Cerebellar cortex (tissue), 1 donor: ENCODE data around the gene FHIT.

Experiments used
- DNase-seq: peaks from one replicate; pipeline ENCODE4 v3.0.0-alpha.2; 2015; ENCODE audit warnings: low spot score

Gene FHIT

DNA sequence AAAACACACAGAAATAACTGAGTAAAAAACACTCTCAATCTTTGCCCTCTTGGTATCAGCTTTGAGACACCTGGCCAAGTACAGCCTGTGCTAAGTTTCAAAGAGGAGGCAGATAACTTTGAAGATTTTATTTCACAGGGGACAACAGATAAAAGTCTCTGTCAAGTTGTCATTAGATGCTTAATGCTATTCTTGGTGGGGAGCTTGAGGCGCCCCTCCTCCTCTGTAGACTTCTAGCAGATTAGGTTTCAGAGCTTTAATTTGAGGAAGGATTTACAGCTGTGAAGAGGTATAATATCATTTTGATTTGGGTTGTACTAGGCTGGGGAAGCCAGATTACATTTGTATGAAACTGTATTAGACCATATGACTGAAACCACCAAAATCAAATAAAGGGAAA, 620.3 kb downstream of the FHIT start:
- no peak for DNase-seq

GRCh38 chr3:60629816-60630215, 621.4 kb downstream of the FHIT start:
- DNase-seq, result no peak

DNA sequence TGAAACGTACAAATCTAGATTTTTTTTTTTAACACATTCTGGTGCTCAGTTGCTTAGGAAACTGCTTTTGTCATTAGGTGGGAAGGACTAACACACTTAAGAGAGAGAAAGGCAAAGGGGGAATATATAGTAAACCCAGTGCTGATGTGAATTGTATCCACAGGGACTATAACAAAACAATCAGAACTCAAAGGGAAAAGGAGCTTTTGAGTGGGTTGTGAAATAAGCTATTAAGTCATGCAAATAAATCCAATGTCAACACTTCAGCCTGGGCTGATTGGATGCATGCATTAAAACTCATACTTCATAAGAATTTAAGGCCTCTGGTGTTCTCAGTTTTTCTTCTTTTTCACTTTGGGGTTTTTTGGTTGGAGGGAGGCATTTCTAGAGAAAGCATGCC, 628.9 kb downstream of the FHIT start:
- DNase-seq, result no peak

- no peak for DNase-seq
These were observed 634.1 kb downstream of the FHIT start for GRCh38 chr3:60617188-60617587.

GRCh38 chr3:60613769-60614303, 637.4 kb downstream of the FHIT start:
- DNase-seq, result no peak

DNA sequence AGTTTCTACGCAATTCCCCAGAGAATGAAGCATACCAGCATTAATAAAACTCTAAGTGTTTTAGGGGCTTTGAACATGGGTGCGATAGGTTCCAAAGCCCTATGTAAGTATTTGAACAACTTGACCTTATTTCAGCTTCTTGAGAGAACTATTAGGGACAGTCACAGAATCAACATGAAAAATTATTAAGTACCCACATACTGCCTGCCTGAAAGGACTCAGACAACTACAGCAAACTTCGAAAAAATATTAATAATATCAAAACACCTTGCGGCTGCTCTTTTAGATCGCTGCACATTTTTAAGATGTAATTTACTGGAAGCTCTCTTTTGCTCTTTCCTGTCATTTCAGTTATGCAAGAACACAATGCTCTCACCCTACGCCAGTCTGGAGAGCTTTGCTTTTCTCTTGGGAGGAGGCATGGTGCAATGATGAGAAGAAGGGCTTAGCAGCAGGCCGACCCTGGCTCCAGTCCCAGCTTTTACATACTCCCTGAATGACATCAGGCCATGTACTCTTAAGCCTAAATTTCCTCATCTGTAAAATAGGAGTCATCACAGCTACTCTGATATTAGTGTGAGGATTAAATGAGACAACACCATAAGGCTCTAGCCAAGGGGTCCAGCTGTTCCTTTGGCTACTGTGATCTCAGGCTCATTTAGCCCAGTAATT, 640.7 kb downstream of the FHIT start:
- DNase-seq, result peak; percentile 9

GRCh38 chr3:60609446-60609845, 641.8 kb downstream of the FHIT start:
- no peak for DNase-seq

DNA sequence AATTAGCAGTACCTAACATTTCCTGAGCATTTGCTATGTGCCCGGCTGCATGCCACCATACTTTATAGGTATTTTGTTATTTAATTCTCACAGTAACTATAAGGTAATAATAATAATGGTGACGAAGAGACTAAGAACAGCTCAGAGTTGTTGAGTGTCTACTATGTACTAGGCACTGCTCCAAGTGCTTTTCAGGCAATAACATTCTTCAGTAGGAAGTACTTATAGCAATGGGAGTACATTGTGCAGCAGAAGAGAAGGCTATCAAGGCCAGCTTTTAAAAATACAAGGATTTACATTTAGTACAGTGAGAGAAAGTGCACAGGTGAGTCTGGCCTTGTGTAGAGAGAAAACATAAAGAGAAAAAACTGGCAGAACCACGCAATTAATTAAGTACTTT, 647.4 kb downstream of the FHIT start:
- no peak for DNase-seq

DNA sequence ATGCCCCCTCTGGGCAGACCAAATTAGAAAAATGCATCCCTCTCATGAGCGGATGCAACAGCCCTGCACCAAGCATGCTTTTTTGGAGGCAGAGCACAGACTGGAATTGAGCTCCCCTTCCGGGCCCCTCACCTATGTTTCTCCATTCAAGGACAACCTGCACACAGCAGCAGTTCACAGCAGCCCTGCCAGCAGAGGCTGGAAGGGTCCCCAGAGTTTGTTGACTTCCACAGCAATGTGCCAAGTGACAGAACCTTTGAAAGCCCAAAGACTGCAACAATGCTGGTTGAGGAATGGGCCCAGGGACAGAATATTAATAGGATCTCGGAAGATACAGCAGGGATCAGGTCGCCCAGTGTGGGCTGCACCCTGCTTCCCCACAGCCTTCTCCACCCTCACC, 650.4 kb downstream of the FHIT start:
- no peak for DNase-seq

GRCh38 chr3:60599586-60599985, 651.7 kb downstream of the FHIT start:
- DNase-seq, result no peak

DNA sequence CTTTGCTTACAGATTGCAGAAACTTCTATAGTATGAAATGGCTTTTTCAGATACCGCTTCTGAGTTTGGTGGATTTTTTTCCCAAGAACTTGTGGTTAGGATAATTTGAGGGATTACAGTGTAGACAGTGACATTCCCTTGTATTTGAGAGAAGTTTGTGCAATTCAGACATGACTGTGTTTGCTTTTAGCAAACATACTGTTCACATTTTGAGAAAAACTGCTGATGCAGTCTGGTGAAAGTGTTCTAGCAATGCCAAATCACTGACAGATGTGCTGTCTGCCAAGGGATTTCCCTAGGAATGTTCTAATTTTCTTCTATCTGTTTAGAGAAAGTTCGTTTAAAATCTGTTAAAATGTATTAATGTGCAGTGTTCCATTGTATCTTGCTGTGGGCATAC, 652.6 kb downstream of the FHIT start:
- DNase-seq, result no peak

DNA sequence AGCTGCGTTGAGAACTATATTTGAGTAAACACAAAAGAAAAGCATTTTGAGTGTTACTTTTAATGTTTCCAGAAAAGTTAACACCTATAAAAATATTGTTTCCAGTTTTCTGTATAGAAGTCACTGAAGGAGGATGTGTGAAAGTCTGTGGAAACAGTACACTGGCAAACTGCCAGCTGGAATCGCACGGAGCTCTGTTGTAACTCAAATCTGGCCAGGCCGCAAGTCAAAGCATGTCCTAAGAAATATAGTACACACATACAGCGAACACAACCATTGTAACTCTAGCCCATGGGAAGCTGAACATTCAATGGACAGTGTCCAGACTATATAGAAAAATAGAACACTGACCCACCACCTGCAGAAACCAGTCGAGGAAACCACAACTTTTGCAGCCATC, 657.2 kb downstream of the FHIT start:
- DNase-seq, result no peak

DNA sequence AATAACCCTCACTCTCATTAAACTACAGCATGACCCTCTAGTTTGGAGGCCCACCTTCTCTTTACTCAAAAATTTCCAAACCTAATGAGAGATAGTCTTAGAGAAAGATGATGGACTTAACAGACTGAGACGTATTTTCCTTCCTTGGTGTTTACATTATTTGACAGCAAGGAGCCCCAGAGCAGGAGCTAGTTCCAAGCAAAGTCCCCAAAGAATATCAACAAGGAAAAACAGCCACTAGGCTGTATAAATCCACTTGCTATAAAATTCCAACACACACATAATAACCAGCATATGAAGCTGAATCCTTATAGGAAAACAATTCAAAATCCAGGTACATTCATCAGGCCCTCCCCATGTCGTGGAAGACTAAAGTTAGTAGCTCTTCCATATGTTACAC, 660.0 kb downstream of the FHIT start:
- no peak for DNase-seq

DNA sequence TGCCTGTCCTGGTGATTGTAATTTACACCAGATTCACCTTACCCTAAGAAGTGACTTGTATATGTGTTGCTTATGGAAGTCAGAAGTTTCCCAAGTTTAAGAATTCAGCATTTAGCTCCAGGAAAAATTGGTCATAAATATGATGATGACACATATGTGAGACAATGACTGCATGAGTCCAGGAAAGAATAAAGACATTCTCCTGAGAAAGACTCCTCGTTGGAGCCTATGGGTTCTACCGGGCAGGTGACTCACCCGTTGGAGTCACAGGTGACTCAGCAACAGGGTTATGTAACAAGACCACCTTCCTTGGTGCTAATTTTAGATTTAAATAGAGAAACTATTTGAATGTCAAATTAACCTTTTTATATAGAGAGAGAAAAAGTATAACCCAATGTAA, 662.4 kb downstream of the FHIT start:
- no peak for DNase-seq

- DNase-seq, result no peak
These were observed 665.3 kb downstream of the FHIT start for GRCh38 chr3:60585918-60586317.

DNA sequence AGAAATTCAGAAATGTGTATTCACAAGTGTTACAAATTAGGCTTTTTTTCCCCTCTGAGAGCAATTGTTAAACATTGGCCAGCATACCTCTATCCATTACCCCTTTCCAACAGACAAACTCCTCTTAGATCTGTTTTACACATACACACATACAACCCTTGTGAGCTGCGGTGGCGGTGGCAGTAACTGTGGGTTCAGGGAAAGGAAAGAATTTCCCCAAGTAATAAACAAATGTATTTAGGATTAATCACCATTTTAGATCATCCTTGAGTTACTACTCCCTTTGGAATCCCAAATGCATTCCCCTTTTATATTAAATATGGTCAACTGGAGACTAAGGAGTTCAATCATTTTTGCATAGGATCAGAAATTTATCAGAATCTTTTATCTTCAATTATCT, 667.0 kb downstream of the FHIT start:
- no peak for DNase-seq

- DNase-seq, result no peak
These were observed 669.0 kb downstream of the FHIT start for GRCh38 chr3:60582288-60582687.

- no peak for DNase-seq
These were observed 670.4 kb downstream of the FHIT start for GRCh38 chr3:60580809-60581208.

- peak; percentile 9 for DNase-seq
These were observed 671.5 kb downstream of the FHIT start for GRCh38 chr3:60579734-60580133.

DNA sequence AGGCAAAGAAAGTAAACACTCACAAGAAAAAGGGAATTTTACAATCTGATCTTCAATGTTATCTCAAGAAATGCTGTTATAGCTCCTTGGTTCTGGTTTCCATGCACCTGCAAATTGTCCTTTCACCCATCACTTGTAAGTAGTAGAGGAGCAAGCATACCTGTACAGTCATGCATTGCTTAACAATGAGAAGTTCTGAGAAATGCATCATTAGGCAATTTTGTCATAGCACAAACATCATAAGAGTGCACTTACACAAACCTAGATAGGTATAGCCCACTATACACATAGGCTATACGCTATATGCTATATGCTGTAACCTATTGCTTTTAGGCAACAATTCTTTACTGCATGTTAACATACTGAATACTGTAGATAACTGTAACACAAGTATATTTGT, 672.3 kb downstream of the FHIT start:
- DNase-seq, result no peak

- no peak for DNase-seq
These were observed 673.7 kb downstream of the FHIT start for GRCh38 chr3:60577601-60578000.

DNA sequence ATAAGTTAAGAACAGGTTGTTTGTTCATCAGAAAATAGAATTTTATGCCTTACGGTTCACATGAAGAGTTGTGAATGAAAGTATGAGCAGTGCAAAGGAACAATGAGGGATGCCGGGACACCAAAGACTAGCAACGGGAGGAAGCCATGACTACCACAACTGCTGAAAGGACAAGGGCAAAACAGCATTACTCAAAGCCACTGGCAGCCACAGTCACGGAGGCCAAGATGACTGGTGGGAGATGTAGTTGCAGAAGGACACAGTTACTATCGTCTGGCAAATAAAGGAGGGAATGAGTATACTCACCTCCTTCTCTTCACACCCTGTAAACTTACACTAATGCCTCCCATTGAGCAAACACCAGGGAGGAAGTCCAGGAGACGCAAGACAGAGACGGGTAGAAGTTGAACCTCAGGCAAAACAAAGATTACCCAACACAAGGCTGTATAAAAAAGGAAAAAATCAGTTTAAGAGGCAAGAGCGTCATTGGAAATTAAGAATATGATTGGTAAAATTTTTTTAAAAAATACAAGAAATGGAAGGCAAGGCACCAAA, 675.5 kb downstream of the FHIT start:
- no peak for DNase-seq

DNA sequence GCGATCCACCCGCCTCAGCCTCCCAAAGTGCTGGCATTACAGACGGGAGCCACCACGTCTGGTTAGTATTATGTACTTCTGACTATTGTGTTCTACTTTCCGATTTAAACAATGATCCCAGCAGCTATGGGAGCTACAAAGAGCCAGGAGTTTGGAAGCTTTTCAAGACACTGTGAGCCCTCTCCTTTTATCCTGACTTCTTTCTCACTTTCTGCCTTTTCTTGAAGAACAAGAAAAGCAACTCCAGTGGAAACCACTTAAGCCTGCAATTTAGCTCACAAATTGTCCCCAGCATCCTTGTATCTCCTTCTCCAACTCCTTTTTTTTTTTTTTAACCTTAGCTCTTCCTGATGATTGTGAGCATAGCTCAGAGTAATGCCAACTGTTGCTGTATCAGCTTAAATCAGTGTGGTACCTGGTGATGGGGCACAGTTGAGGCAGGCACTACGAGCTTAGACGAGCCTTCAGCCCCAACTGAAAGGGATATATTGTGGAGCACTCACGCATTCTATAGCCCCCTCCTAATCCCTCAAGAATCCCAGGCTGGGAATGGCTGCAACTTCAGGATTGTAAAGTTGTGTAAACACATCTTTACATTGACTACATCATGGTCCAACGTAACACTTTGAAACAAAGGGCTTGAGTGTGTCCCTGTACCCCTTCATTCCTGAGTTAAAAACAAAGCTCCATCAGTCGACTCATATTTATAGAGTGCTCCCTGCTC, 677.0 kb downstream of the FHIT start:
- DNase-seq, result no peak
